GM21619 (cell line): ENCODE results near the gene ZFYVE28.

Source experiments
- ATAC-seq: cut with Tn5 transposase; IDR thresholded peaks from one replicate; pipeline ENCODE4 v1.9.1; 2021; ENCODE audit not compliant: unreplicated experiment

Gene ZFYVE28

DNA sequence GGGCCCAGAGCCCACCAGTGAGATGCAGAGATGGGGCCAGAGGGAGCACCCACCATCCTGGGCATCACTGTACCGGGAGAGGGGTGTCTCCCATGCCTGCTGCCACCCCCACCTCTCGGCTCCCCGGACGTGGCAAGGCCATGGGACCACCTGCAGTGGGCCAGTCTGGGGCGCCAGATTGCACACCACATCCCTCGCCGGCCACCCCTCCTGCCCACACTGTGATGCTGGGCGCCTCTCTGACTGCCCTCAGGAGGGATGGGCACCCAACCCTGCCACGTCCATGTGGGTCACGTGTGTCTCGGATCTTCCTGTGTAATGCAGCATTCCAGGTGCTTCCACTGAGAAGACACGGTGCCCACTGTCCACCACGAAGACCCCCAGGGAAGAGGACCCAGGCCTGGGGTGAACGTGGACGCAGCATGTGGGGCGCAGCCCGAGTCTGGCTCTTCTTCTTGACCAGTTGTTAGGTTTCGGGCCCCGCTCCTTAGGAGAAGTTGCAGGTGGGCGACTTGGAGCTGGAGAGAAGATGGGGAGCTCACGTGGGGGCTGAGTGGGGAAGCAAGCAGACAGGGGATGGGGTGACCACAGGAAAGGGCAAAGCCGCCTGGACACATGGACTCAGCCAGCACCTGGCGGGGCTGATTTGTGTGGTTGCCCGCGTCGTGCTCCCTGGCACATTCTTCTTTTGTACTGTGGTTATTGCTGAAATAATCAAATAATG is 47.7 kb downstream of the ZFYVE28 start:
- no peak for ATAC-seq

DNA sequence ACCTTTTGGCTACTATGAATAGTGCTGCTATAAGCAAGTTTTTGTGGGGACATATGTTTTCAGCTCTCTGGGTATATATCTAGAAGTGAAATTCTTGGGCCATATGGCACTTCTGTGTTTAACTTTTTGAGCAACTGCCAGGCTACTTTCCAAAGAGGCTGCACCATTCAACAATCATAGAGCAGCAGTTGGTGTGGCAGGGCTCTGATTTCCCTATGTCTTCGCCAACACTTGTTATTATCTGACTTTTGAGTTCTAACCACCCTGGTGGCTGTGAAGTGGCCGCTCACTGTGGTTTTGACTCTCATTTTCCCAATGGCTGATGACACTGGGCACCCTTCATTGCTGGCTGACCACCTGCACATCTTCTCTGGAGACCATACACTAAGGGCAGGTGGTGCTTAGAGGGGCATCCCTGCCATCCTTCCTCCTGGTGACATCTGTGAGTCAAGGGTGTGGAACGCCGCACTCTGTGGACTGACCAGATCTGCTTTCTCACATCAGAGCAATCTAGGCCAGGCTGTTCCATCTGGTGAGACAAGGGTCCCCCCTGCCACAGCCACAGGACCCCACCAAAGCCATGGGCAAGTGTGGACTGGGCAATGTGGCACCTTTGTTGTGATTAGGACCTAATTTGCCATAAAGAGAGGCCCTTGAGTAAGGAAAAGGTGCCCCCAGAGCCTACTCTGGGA is 49.6 kb downstream of the ZFYVE28 start:
- ATAC-seq: no peak

DNA sequence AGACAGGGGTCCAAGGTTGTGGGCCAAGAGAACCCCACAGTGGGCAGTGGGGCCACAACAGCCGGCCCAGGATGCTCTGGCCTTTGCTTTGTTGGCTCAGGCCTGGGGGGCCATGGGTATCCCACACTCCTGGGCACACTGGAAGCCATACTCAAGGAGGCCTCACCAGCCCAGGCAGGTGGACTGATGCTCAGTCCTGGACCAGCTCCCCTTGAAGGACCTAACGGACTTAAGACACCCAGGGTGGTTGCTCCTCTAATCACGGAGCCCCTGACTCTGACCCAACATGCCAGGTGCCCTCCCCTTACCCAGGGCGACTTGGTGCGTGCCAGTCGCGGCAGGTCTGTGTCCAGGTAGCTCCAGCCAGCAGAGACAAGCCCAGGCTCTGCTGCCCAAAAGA is 50.8 kb downstream of the ZFYVE28 start:
- no peak for ATAC-seq

DNA sequence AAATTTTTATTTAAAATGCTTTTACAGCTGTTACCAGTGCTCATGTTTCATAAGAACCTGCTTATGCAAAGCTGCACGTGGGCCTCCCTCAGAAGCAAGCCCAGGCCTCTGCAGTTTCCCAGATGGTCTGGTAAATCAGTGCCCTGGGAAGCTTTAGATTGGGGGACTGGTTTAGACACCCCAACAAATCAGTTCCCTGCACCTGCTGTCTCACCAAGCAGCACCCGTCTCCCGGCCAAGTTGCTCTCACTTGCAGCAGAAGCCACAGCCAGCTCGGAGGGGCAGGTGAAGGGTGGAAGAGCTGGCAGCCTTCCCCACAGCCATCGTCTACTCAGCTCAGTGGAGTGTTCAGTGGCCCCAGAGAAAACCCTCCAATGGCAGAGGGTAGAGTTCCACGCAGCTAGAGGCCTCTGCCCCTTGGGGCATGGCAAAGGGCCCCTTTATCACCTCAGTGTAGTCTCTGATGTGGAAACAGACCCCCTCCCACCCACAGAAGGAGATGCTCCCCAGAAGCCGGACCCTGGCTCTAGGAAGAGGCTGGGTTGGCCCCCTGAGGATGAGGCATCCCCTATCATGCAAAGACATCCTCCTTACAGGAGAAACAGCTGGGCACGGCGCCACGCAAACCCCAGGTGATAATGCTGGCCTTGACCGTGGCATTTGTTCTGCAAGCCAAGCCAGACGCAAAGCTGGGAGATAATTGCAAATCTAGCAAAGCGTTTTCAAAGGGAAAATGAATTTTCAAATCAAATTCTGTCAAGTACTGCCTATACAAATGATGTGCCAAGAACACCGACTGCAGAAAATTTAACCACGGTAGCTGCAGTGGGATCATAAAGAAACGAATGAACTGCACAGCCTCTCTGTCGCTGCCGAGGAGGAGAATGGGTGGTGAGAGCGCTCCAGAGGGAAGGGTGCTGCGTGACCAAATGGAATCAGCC is 51.9 kb downstream of the ZFYVE28 start:
- ATAC-seq: no peak

DNA sequence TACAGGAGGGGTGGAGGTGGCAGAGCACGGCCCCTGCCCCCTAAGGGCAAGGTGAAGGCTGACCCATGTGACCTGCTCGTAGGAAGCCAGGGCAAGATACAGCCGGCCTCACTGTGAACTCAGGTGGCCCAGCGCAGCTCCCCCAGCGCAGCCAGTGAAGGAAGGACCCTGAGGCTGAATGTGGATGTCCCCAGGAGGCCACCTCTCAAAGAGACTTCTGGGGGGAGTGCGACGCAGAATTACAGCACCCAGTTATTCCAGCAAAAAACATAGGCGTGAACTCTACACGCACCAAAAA is 52.6 kb downstream of the ZFYVE28 start:
- ATAC-seq: no peak

DNA sequence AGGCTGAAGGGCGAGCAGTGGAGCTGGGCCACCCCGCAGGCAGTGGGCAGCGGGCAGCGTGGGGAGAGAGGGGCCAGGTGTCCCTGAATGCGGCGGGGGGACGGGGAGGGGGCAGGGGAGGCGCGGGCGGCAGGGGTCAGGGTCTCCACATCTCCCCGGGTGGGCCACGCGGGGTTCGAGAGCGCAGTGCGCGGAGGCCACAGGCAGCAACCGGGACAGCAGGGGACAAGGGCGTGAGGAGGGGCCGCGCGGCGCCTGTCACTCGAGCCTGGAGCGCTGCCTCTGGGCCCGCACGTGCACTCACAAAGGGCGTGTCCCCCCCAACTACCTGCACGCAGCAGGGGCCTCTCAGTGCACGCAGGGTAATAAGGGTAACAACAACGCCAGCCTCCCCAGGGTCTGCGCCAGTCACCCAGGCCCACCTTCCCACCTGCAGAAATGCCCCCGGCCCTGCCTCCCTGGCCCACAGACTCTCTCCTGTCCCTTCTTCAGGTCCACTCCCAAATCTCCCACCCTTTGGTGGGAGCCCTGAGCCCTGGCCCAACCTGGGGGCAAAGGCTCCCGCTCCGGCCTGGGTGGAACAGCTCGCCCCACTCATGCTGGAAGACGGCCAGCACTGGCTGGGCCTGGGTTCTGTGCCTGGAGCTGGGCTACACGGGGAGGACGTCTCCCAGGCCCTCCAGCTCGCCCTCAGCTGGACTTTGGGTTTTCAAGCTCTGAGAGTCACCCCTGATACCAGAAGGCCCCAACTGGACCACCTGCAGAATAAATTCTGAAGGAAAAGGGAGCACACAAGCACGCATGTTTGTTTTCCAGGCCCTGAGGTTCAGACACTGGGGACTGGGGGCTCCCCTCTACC is 53.2 kb downstream of the ZFYVE28 start:
- ATAC-seq: no peak

DNA sequence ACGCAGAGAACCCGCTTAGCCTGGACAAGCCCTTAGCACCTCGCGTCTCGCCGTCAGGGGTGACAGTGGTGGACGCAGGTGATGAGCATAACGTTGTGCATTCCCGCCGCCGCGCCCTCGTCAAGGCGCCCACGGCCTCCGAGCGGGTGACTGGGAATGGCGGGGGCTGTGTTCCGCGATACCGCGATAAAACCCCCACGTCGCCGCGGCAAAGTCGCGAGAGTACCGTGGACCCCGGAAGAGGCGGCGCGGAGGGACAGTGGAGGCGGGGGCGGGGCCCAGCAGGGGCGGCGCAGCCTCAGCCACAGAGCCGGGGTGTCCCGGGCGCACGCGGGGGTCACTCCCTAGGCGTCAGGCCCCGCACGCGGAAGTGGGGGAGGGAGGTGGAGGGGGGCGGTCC is 53.8 kb downstream of the ZFYVE28 start:
- no peak for ATAC-seq

DNA sequence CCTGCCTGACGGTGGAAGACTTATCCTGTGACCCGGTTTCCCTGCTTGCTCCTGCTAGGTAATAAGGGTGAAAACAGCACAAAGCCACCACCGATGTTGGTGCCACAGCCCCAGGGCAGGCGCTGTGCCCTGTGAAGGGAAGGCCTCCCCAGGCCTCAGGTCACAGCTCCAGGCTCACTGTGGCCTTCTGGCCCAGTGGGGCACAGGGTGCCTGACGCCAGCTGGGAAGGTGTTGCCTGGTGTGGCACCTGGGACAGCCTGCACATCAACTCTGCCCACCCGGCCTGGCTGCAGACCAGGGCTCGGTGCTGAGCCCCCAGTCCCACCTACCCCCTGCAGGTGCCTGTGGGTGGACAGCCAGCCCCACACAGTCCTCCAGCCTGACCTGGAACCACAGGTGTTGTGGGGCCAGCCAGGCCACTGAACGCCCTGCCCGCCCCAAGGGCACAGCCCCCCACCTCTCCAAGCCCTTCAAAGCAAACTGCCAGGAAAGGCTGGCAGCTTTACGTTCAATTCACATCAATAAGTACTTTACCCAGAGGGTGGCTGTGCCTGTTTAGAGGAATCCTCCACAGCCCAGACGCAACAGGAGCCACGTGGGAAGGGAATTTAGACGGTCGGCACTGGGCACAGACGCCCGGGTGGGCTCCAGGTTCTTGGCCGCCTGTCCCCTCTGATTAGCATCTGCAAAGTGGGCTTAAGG is 54.3 kb downstream of the ZFYVE28 start:
- ATAC-seq: no peak

DNA sequence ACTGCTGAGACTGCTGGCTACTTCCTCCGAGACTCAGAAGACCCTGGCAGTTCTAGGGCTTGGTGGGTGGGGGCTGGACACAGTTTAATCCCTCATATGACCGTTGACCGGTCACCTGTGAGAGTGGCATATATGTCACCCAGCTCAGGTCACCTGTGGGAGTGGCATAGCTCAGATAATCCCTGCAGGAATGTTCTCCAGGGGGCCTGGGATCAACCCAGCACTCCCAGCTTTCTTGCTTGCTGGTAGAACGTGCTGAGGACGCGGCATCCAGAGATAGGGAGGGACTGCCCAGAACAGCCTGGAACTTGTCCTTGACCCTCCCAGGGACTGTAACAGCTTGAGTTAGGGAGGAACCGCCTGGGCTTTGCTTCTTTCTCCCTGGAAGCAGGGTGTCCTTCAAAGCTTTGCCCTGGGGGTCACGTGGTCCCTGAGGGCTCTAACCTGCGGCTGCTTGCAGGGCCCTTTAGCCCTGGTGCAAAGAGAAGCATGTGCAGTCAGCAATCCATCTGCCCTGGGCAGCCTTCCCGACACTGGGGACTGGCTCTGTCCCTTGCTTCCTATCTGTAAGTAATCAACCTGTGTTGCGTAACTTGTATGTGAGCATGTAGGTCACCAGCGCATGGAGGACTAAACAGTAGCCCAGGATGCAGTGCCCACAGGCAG is 55.3 kb downstream of the ZFYVE28 start:
- ATAC-seq: no peak

DNA sequence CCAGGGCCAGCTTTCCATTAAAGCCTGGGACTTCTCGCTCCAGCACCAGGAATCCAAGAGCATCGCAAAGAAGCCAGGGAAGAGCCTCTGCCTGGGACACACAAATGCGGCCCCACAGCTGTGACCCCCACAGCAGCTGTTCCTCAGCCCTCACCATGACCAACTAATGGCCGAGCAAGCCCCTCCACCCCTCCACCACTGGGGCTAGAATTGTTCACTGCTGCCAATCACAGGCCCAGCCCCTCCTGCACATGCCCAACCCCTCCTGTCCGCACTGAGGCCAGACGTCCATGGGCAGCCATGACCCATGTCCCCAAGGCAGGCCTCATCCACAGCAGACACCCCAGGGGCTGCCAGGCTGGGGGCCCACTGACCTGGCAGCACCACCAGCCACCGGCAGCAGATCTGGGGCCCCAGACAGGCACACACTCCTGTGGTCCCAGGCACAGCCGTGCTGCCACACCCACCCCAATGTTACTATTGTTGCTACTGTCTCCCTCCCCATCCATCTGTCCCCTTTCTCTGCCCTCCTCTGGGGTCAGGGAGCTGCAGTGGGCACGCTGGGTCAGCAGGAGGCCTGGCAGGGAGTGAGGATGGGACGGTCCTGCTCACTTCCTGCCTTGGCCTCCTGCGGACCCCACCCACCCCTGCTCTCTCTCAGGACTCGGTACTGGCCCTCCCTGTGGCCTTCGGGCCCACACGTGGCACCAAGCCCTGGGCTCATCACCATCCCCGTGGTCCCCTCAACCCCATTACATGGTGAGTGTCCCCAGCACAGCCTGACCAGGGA is 56.0 kb downstream of the ZFYVE28 start:
- no peak for ATAC-seq

DNA sequence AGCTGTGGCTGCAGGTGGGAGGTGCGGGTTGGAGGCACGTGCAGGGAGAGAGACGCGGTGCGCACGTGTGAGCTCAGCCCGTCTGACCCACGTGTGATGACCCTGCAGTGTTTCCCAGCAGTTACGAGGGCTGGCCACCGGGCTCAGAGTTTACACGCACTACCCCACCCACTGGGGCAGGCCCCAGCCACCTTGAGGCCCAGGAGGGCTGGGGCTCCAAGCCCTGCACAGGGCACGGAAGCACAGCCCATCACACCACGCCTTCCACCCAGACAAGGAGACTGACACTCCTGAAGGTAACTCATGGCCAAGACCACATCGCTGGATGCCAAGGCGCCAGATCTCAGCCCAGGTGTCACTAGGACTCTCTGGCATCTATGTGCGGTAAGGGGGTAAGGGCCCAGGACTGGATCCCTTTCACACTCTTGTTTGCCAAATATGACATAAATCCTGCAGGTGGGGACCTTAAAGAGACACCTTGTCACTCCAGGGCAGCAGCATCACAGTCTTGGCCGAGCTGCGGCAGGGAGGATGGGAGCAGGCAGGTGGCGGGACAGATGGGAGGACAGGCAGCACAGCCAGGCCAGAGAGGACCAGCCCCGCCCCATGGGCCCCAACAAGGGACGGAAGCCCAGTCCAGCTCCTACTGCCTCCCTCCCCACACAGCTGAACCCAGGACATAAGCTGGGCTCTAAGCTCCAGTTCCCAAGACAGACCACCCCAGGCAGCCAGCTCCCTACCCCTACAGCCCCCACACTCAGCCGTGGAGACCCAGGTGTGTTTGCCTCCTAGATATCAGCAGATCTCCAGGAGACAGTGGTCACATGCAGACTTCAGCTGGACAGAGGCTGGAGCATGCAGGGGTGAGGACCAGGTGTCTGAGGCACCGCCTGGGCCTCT is 56.8 kb downstream of the ZFYVE28 start:
- ATAC-seq: no peak

DNA sequence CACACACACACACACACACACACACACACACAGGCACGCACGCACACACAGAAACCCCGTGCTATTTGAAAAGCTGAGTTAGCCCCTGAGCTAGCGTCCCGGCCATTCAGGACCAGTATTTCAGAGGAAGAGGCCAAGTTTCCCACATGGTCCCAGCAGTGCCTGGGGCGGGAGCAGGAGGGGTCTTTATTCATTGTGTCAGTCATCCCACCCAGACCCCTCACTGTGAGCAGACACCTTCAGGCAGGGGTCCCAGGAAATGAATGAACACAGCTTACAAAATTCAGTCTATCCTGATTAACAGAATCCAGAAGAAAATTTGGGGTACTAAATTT is 58.1 kb downstream of the ZFYVE28 start:
- no peak for ATAC-seq

DNA sequence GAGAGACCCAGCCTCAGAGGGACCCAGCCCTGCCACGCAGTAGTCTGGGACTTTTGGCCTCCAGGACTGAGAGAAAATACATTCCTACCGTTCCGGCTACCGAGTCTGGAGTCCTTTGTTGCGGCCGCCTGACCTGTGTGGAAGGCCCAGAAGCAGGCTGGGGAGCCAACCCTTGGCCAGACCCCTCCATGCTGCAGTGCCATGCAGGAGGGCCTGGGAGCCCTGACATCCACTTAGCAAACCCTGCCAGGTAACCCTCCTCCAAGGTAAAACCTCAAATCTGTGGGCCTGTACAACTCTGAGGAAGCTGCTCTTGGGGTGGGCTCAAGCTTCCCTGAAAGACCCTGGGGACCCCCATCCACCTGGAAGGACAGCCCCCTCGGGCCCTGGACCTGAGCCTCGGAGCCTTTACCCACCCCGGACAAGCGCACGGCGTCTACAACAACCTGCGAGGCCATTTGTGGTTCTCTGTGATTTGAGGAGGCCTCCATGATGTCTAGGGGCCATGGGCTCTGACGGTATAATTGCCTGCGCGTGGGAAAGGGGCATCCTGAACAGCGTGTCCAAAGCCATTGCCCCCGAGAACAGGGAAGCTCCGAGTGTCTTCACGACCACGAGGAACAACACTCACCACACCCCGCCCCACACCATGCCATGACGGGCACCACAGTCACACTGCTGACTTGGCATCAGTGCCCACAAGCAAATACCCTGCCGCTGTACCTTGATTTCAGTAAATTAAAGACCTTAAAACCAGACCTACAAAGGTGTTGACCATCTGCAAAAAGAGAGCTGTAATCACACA is 58.7 kb downstream of the ZFYVE28 start:
- no peak for ATAC-seq

DNA sequence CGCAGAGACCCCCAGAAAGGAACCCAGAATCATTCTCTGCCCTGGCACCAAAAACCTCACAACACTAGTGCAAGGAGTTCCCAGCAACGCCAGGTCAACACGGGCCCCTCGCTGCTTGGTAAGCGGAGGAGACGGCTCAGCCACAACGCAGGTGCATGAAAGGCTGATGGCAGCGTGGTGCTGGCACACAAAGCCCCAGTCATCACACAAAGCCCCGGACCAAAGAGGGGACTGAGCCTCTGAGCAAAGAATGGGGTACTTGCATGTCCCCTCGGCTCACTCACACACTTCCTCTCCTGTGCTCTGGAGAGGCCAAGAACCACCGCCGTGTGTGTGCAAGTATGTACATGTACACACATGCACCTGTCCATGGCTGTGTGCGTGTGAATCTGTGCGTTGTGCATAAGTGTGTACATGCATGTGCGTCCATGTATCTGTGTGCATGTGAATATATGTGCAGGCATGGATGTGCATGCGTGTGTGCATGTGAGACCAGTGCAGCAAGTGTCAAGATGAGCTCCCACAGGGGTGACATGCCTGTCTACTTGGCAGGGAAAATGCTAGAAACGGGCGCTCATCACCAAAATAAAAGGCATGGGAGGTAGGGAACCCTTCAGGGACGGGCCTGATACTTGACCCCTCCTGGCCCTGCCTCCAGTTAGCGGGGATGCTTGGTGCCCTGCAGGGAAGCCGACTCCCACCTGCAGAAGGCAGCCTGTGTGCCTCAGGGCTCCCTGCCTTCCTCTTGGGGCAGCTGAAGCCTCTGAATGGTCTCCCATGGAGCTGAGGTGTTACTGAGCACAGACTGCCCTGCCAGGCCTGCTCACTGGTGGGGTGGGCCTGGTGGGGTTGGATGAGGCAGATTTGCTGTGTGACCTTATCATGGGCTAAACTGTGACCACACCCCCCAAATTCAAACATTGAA is 60.4 kb downstream of the ZFYVE28 start:
- ATAC-seq: no peak

DNA sequence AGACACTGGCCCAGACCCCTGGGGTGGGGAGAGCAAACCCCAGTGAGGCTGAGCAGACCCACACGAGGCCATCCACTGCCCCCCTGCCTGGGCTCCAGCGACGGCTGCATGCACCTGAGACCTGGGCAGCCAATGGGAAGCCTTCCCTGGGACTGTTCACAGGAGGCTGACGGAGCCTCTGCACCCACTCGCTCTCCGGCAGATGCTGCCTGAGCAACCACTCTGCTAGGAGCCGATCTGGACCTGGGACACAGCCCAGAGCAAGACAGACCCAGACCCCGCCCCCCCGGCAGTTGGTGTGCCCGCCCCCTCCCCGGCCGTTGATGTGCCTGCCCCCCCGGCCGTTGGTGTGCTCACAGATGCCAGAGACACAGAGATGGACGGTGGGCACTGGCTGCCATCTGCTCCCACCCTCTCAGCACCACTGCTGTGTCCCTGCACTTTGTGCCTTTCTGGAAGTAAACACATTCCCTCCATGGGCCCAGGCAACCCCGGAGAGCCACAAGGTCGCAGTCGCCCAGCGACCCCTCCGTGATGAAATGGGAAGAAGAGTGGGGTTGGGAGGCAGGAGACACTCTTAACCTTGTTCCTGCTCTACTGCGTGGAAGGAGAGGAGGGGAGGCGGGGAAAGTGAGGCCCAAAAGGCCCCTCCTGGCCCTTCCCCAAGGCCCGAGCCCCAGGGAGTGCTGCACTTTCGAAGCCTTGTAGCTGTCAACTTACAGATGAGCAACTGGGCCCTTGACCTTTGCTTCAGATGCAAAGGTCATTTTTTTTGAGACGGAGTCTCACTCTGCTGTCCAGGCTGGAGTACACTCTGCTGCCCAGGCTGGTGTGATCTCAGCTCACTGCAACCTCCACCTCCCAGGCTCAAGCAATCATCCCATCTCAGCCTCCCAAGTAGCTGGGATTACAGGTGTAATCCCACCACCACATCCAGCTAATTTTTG is 62.0 kb downstream of the ZFYVE28 start:
- ATAC-seq: no peak
